HFFc6 (cell line): ENCODE results near the gene TMEM127. TPM values are rescaled to one million over a fixed set of nuclear protein-coding genes. Genes with fewer than 3 reads are reported as not detected.
"Not testable (repeated sequence)": the region's sequence is repeated elsewhere in the genome, so short reads cannot be mapped to it uniquely, and the experiment has no call there.

Source experiments
- DNase-seq: peaks from one replicate; pipeline ENCODE4 v3.0.0-alpha.2; 2018
- H3K27ac Mint-ChIP-seq: 2 replicates; pipeline ENCODE4 v1.8.0; 2020; ENCODE audit warnings: mild to moderate bottlenecking, mixed read lengths
- H3K27me3 Mint-ChIP-seq: 2 replicates; pipeline ENCODE4 v1.8.0; 2021; ENCODE audit warnings: mild to moderate bottlenecking, moderate library complexity, mixed read lengths; ENCODE audit not compliant: insufficient read depth
- H3K36me3 Mint-ChIP-seq: 2 replicates; pipeline ENCODE4 v1.8.0; 2021; ENCODE audit warnings: low read depth, mixed read lengths
- H3K4me1 Mint-ChIP-seq: 2 replicates; pipeline ENCODE4 v1.8.0; 2020; ENCODE audit warnings: low read depth, mixed read lengths
- H3K4me3 Mint-ChIP-seq: 2 replicates; pipeline ENCODE4 v1.8.0; 2020; ENCODE audit warnings: mild to moderate bottlenecking, moderate library complexity, mixed read lengths
- H3K9me3 Mint-ChIP-seq: 2 replicates; pipeline ENCODE4 v1.8.0; 2020; ENCODE audit warnings: mild to moderate bottlenecking, mixed read lengths
- CTCF ChIP-seq: fragments of 200-600 bp; sonication (generic); IDR thresholded peaks from 2 replicates; pipeline ENCODE4 v1.5.0; 2021; ENCODE audit warnings: antibody characterized with exemption, mild to moderate bottlenecking
- total RNA-seq, 6 experiments: library from RNA; stranded (reverse); fragmentation: NEBNext Ultra II Directional; extraction: Animal tissue kit (Norgen Biotek cat#: 25700); gene quantifications; 2 replicates in 1 of 6; 3 replicates in 5 of 6; pipeline ENCODE4 v1.2.3, GENCODE V29; 2021

TMEM127 gene
- total RNA-seq, 6 experiments from 2014 or later: 57.6 to 84.6 (median 71.1) TPM

GRCh38 chr2:96305091-96305978 lies 39.5 kb upstream of the TMEM127 start, which contains the start of gene SNRNP200:
TSS of gene SNRNP200 (minus strand) at chr2:96305546. CDS start at chr2:96305437, 109 bp downstream.
- Mint-ChIP-seq H3K27me3 (peaks cover 1% of the 10 kb centered on the region), H3K4me1 (peaks cover 43% of the 10 kb centered on the region), H3K4me3 (peak within 1 kb of the TSS; percentile 100), H3K36me3 (peaks cover 38% of the 10 kb centered on the region), H3K9me3 (no peaks in the 10 kb centered on the region), H3K27ac (peak within 1 kb of the TSS; percentile 96)
- no peak for TF ChIP-seq CTCF
- DNase-seq: peak; percentile 74

GRCh38 chr2:96304606-96305005 lies 38.8 kb upstream of the TMEM127 start:
- H3K9me3 Mint-ChIP-seq: no peaks in the 10 kb centered on the region
- H3K27me3 Mint-ChIP-seq: peaks cover 1% of the 10 kb centered on the region
- H3K4me3 Mint-ChIP-seq: peak overlapping the region; percentile 100
- DNase-seq: no peak
- peaks cover 43% of the 10 kb centered on the region for H3K4me1 Mint-ChIP-seq
- peaks cover 38% of the 10 kb centered on the region for H3K36me3 Mint-ChIP-seq
- no peak overlapping the region for H3K27ac Mint-ChIP-seq
- no peak for TF ChIP-seq CTCF

- Mint-ChIP-seq H3K4me3 (no peak overlapping the region), H3K36me3 (peaks cover 65% of the 10 kb centered on the region), H3K27ac (no peak overlapping the region), H3K9me3 (no peaks in the 10 kb centered on the region), H3K27me3 (peaks cover 1% of the 10 kb centered on the region), H3K4me1 (peaks cover 43% of the 10 kb centered on the region)
- DNase-seq: no peak
- no peak for TF ChIP-seq CTCF
These were observed 36.1 kb upstream of the TMEM127 start for GRCh38 chr2:96301865-96302264.

GRCh38 chr2:96296925-96297324 lies 31.1 kb upstream of the TMEM127 start:
- H3K4me3 Mint-ChIP-seq: no peak overlapping the region
- H3K36me3 Mint-ChIP-seq: peaks cover 60% of the 10 kb centered on the region
- TF ChIP-seq CTCF: no peak
- DNase-seq: no peak
- H3K27ac Mint-ChIP-seq: no peak overlapping the region
- H3K27me3 Mint-ChIP-seq: no peaks in the 10 kb centered on the region; the same call in 1 of the 2 replicates
- H3K9me3 Mint-ChIP-seq: no peaks in the 10 kb centered on the region
- H3K4me1 Mint-ChIP-seq: no peaks in the 10 kb centered on the region

GRCh38 chr2:96294271-96294670 lies 28.5 kb upstream of the TMEM127 start:
- not testable (repeated sequence) for H3K27me3 Mint-ChIP-seq, H3K4me3 Mint-ChIP-seq, H3K27ac Mint-ChIP-seq, H3K4me1 Mint-ChIP-seq, DNase-seq, H3K9me3 Mint-ChIP-seq
- H3K36me3 Mint-ChIP-seq: peaks cover 57% of the 10 kb centered on the region

GRCh38 chr2:96291751-96292150 lies 26.0 kb upstream of the TMEM127 start:
- Mint-ChIP-seq H3K27ac (no peak overlapping the region), H3K4me3 (no peak overlapping the region), H3K27me3 (no peaks in the 10 kb centered on the region), H3K36me3 (peaks cover 43% of the 10 kb centered on the region), H3K9me3 (no peaks in the 10 kb centered on the region), H3K4me1 (no peaks in the 10 kb centered on the region)
- DNase-seq: no peak
- TF ChIP-seq CTCF: no peak
